Adipose tissue (tissue), 3 donors: ENCODE data around the gene CARD9. TPM values are rescaled to one million over a fixed set of nuclear protein-coding genes. Genes with fewer than 3 reads are reported as not detected.
A peak's percentile ranks its signal among the peaks of the same experiment; 100 is the strongest.
"Not testable (repeated sequence)": the region's sequence is repeated elsewhere in the genome, so short reads cannot be mapped to it uniquely, and the experiment has no call there.

Experiments
- H3K27ac ChIP-seq: one replicate; pipeline ENCODE4 v1.5.1; 2013; ENCODE audit warnings: low read depth, low read length
- WGBS, 3 donors: extraction: QIAGEN DNeasy Blood & Tissue Kit; methylation state at CpG; one replicate each; pipeline ENCODE4 v1.1.7; 2013; 5-methylcytosine and 5-hydroxymethylcytosine counted together
- polyA plus RNA-seq, 3 donors: library from polyadenylated mRNA; stranded (reverse); fragments of 200-250 nt; gene quantifications; one replicate each; pipeline ENCODE4 v1.2.3, GENCODE V29; 2013
- donor health status: healthy with polysubstance abuse.
- donor health status: Bipolar disorder and iron deficiency.
- donor health status: healthy.

Gene CARD9, protein sequence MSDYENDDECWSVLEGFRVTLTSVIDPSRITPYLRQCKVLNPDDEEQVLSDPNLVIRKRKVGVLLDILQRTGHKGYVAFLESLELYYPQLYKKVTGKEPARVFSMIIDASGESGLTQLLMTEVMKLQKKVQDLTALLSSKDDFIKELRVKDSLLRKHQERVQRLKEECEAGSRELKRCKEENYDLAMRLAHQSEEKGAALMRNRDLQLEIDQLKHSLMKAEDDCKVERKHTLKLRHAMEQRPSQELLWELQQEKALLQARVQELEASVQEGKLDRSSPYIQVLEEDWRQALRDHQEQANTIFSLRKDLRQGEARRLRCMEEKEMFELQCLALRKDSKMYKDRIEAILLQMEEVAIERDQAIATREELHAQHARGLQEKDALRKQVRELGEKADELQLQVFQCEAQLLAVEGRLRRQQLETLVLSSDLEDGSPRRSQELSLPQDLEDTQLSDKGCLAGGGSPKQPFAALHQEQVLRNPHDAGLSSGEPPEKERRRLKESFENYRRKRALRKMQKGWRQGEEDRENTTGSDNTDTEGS
- 1 to 10 TPM in 2 of 3 donors, under 1 TPM in 1; 0.66 to 2.6 (median 2.2) TPM for polyA plus RNA-seq

- 54 to 67% (median 54%) methylated on average over 27 of the region's 27 CpGs for WGBS, 3 donors
- no peak within 1 kb of the TSS for H3K27ac ChIP-seq
Observed at GRCh38 chr9:136373300-136374182, at the start of gene CARD9. TSS of gene CARD9 (minus strand) at chr9:136373669. CDS start at chr9:136372078, 1,591 bp downstream.

GRCh38 chr9:136422876-136423275 is 49.4 kb upstream of the CARD9 start:
- H3K27ac ChIP-seq = no peak overlapping the region
- WGBS, 3 donors = 93 to 96% (median 93%) methylated on average over 26 of the region's 26 CpGs

GRCh38 chr9:136421791-136422190 is 48.3 kb upstream of the CARD9 start:
- 89 to 97% (median 93%) methylated on average over 20 to 21 of the region's 21 CpGs for WGBS, 3 donors
- no peak overlapping the region for H3K27ac ChIP-seq

GRCh38 chr9:136419092-136419420 is 45.6 kb upstream of the CARD9 start:
- WGBS, 3 donors = 87 to 93% (median 92%) methylated on average over 12 of the region's 12 CpGs
- H3K27ac ChIP-seq = no peak overlapping the region

- WGBS, 3 donors = 92 to 95% (median 95%) methylated on average over 48 of the region's 48 CpGs
- H3K27ac ChIP-seq = no peak overlapping the region
Observed at GRCh38 chr9:136418182-136419091, 45.0 kb upstream of the CARD9 start.

- no peak overlapping the region for H3K27ac ChIP-seq
- WGBS, 3 donors = 88 to 94% (median 92%) methylated on average over 19 of the region's 19 CpGs
Observed at GRCh38 chr9:136416914-136417313, 43.4 kb upstream of the CARD9 start.

- 96 to 98% (median 96%) methylated on average over 8 of the region's 8 CpGs for WGBS, 3 donors
- H3K27ac ChIP-seq = no peak overlapping the region
Observed at GRCh38 chr9:136416427-136416826, 43.0 kb upstream of the CARD9 start.

- WGBS, 3 donors = 66 to 73% (median 69%) methylated on average over 9 of the region's 9 CpGs
- no peak overlapping the region for H3K27ac ChIP-seq
Observed at GRCh38 chr9:136412962-136413361, 39.5 kb upstream of the CARD9 start.

DNA sequence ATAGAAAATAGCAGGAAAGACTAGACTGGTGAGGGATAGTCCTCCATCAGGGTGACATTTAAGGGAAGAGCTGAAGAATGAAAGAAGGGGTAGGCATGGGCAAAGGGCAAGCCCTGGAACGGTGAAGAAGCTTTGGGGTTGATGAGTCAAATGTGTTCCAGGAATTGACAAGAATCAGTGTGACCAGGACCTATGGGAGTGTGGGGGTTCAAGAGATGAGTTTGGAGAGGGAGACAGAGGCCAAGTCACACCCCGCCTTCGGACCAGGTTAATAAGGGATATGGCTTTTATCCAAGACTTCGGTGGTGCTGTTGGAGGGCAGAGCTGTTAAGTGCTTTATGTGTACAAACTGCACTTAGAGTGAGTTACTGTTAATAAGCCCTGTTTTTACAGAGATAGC is 37.9 kb upstream of the CARD9 start:
- WGBS, 3 donors = 21 to 49% (median 48%) methylated on average over 4 of the region's 4 CpGs
- no peak overlapping the region for H3K27ac ChIP-seq

DNA sequence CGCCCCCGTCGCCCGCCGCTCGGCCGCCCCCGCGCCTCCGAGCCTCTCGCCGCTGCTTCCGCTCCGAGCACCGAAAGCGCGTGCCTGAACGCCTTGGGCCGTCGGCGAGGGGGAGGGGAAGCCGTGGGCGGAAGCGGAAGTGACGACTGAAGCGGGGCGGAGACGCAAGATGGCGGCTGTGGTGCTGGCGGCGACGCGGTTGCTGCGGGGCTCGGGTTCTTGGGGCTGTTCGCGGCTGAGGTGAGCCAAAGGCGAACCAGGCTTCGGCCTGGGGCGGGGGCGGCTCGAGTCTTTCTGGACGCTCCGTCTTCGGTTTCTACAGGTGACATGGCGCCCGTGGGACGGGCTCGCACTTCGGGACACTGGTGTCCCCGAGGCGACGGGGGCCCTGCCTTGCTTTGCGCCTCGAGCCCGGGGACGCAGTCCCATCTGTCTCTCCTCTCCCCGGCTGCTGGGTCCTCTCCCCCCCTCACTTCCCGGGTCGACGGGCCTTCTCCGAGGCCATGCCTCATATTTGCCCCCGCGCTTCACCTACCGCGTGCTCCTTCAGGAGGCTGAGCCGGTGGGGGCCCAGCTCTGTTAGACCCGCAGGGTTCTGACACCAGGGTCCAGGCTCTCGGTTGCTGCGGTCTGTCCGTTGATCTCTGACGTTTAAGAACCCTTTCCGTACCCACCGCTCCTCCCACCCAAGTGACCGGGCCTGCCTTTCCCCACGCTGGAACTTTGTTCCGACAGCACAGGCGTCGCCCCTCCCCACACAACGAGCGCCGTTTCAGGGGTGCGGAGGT is 37.2 kb upstream of the CARD9 start, which contains the start of the genes ENTR1 and PMPCA:
Gene ENTR1 (minus strand): TSS at position 115 of the 788 bp plus-strand sequence. CDS start 217 bp downstream, outside the sequence.
Gene PMPCA (plus strand): TSS at position 159 of the 788 bp plus-strand sequence. CDS start 11 bp downstream, at position 170.
- H3K27ac ChIP-seq = peak within 1 kb of the TSS; percentile 73
- 0 to 1% (median 0%) methylated on average over 68 to 83 of the region's 83 CpGs for WGBS, 3 donors

DNA sequence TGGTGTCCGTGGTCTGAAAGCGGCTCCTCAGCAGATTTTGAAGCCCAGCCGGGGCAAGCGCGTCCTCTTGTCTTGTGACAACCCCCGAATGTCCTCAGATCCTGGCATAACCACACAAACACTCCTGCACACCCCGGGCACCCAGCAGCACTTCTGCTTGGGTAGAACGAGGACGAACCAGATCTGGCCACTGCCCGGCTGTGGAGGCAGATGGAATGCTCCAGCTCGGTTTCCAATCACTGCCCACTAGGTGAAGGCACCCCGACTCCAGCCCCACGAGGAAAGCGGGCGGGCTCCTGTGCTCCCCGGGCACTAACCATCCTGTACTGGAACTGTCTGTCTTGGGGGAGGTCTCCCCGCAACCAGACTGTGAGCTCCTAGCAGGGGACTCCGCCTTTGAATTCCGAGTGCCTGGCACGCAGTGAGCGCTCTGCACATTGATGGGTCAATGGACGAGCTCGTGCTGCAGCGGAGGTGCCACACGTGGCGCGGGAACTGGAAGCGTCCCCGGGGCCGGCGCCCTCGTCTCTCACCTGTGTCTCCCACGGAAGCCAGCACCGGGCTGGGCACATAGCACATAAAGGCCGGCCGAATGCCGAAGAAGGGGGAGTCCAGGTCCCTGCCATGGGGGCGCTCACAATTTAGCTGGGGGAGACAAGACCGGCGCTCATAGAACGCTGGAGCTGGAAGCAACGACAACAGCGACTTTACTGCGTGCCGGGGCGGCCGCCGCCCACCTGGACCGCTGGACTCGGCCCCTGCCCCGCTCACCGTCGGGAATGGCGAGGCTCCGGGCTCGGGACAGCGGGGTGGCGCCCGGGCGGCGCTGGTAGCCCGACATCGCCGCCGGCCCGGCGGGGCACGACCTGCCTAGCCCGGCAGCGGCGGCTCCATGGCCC is 36.3 kb upstream of the CARD9 start:
- 8 to 11% (median 9%) methylated on average over 64 to 71 of the region's 71 CpGs for WGBS, 3 donors
- no peak overlapping the region for H3K27ac ChIP-seq

- WGBS, 3 donors = 86 to 89% (median 87%) methylated on average over 7 of the region's 7 CpGs
- H3K27ac ChIP-seq = no peak overlapping the region
Observed at GRCh38 chr9:136407911-136408310, 34.4 kb upstream of the CARD9 start.

GRCh38 chr9:136407061-136407460 is 33.6 kb upstream of the CARD9 start:
- 91 to 94% (median 93%) methylated on average over 28 of the region's 28 CpGs for WGBS, 3 donors
- not testable (repeated sequence) for H3K27ac ChIP-seq

DNA sequence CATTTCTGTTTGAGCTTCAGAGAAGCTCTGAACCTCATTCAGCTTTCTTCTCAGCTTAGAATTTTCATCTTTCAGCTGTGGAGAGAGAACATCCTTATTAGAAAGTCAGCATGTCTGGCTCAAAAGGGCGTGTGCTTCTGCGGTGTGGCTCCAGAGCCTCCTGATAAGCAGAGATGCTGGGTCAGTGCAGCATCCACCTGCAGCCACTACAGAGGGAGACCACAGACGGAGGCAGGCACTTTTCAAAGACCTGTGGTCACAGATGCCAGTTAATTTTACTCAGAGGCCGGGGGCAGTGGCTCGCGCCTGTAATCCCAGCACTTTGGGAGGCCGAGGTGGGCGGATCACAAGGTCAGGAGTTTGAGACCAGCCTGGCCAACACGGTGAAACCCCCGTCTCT is 32.4 kb upstream of the CARD9 start:
- 91 to 93% (median 93%) methylated on average over 10 of the region's 10 CpGs for WGBS, 3 donors
- H3K27ac ChIP-seq = not testable (repeated sequence)

DNA sequence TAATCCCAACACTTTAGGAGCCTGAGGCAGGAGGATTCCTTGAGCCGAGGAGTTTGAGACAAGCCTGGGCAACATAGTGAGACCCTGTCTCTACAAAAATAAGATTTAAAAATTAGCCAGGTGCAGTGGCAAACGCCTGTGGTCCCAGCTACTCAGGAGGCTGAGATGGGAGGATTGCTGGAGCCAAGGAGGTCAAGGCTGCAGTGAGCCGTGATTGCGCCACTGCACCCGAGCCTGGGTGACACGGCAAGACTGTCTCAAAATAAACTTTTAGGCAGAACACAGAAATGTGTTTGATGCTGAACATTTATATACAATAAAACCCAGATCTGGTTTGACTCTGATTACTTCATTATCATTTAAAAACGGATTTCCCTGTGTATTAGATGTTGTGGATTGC is 32.0 kb upstream of the CARD9 start:
- 82 to 87% (median 86%) methylated on average over 7 of the region's 7 CpGs for WGBS, 3 donors
- no peak overlapping the region for H3K27ac ChIP-seq

DNA sequence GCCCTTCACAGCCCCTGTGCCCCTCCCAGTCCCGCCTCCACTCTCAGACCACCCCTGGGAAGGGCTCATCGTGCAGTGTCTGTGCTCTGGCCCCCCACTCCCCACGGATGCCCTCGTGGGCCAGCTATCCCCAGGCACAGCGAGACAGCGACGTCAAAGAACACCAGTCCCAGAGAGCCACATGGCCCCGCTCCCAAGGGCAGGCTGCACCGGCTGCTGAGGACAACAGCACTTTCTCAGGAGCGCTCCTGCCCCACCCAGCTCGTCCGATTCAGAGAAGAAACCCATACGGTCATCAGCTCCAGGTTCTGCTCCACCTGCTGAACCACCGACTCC is 31.3 kb upstream of the CARD9 start:
- 87 to 92% (median 91%) methylated on average over 14 of the region's 14 CpGs for WGBS, 3 donors
- H3K27ac ChIP-seq = no peak overlapping the region
